HL-60/S4 treated with phorbol 12-myristate 13-acetate at 8.2 ng/mL for 4 days and 3 days (cell line): ENCODE measurements around the gene TTN.

Experiments used
- in situ Hi-C: fragments of 300-500 bp; cut with MboI; formaldehyde crosslinking; loops from 2 replicates; pipeline ENCODE4 v1.15.0; 2022; ENCODE audit warnings: low sequenced_read_pairs

The TTN gene

GRCh38 chr2:178756343-178756742 lies 50.9 kb downstream of the TTN start:
- in situ Hi-C loops, result no loop called here

- in situ Hi-C loops, result no loop called here
Measured at GRCh38 chr2:178747767-178748166, 59.5 kb downstream of the TTN start.

DNA sequence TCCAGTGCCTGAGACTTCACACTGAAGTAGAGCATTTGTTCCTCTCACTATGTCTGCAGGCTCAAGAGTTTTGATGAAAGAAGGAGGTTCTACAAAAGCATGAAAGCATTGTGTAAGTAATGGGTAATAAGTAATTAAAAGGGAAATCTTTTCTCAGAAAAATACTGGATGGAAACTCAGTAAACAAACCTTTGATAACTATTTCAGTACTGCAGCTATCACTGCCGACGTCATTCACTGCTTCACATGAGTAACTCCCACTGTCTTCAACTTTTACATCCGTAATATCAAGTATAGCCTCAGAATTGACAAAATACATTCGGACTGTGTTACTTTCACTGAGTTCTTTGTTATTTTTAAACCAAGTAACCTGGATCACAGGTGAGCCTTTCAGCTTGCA lies 72.7 kb downstream of the TTN start:
- in situ Hi-C loops, result no loop called here

DNA sequence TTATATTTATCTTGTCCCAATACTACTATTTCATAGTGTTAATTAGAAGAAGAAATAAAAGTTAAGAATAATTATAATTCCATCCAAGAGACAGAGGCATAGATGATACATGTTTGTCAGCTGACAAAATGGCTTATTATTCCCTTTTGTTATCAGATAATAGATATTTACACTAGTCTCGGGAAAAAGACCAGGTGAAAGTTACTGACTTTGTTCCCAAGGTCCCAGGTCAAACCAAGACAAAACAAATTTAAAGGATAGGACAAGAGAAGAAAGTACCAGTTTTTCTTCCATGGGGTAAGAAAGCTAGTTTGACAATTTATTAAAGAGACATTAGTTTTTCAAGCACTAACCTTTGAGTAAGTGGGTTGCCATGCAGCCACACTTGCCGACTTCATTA lies 73.2 kb downstream of the TTN start:
- in situ Hi-C loops, result no loop called here

GRCh38 chr2:178732913-178733312 lies 74.3 kb downstream of the TTN start:
- in situ Hi-C loops, result no loop called here

- in situ Hi-C loops, result no loop called here
Measured at GRCh38 chr2:178731300-178731699, 75.9 kb downstream of the TTN start.

- in situ Hi-C loops, result no loop called here
Measured at GRCh38 chr2:178730049-178730448, 77.2 kb downstream of the TTN start.

GRCh38 chr2:178723786-178724346 lies 83.4 kb downstream of the TTN start:
- in situ Hi-C loops, result no loop called here

GRCh38 chr2:178722296-178722695 lies 84.9 kb downstream of the TTN start:
- in situ Hi-C loops, result no loop called here

DNA sequence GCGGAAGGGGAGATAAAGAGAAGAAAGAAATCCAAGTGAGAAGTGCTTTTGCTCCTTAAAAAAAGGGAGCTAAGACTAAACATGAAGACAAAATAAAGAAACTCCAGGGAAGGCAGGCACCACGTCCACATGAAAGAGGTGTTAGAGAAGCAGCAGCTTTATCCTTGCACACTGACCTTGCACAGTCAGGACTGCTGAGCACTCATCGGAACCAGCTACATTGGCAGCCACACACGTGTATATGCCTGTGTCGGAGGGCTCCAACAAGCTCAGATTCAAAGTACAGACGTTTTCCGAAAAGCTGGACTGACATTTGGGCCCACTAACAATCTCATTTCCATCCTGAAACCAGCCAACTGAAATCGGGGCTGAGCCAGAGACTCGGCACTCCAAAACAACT lies 88.2 kb downstream of the TTN start:
- in situ Hi-C loops, result no loop called here

DNA sequence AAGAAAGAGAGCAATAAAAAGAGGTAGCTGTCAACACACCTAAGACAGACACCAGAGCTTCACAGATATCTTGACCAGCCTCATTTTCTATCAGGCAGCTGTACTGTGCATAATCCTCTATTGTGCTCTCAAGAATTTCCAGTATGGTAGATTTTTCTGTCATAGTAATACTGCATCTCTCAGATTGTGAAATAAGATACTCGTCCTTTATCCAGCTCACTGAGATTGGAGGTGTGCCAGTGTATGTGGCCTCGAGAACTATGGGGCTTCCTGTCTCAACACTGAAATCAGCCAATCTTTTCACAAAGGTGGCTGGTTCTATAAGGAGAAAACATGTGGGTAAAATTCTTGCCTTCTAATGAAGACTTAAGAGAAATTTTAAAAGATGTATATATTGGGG lies 88.9 kb downstream of the TTN start:
- in situ Hi-C loops, result no loop called here

- in situ Hi-C loops, result no loop called here
Measured at GRCh38 chr2:178716394-178716793, 90.8 kb downstream of the TTN start.

DNA sequence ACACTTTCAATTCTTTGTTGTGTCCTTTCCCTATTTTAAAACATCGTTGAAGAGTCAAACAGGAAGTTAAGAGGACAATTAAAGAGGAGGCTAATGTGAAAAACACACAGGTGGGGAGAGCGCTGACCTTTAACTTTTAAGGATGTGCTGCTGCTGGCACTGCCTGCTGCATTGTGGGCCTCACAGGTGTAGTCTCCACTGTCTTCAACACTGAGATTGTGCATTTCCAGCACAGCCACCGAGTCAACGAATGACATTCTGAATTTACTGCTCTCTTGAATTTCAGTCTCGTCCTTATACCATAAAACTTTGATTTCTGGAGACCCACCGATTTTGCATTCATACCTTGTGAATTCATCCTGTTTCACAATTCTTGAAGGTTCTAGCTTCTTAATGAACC lies 91.9 kb downstream of the TTN start:
- in situ Hi-C loops, result no loop called here

- in situ Hi-C loops, result no loop called here
Measured at GRCh38 chr2:178707476-178707875, 99.7 kb downstream of the TTN start.

DNA sequence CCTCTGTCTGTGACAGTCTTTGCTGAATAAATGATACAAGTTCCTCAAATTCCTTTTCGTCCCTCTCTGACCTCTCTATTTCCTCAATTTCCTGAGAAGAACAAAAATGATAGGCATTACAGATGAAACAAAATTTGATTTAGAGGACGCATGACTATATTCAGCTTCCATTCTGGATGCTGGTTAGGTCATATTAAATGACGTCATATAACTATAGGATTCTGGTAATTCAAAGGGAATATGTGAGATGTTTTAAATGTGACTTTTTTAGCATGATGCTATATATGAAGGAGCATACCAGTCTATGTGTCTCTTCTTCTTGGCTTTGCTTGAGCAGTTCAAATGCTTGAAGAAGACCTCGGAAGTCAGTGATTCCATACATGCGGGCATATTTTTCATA lies 102.3 kb downstream of the TTN start:
- in situ Hi-C loops, result no loop called here

DNA sequence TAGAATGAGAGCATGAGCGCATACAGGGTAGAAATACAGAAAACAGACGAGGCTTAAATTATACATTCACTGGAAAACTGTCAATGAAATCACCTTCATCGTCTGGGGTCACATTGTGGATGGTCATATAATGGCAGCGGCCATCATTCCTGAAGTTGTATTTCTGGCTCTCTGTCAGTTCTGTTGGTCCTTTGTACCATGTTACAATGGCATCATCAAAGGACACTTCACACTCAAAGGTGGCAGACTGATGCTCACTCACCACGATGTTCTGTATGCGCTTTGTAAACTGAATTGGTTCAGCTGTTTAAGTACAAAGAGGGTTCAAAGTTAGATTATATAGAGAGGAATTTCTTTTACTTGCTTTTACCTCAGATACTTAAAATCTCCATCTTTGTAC lies 104.9 kb downstream of the TTN start:
- in situ Hi-C loops, result no loop called here

DNA sequence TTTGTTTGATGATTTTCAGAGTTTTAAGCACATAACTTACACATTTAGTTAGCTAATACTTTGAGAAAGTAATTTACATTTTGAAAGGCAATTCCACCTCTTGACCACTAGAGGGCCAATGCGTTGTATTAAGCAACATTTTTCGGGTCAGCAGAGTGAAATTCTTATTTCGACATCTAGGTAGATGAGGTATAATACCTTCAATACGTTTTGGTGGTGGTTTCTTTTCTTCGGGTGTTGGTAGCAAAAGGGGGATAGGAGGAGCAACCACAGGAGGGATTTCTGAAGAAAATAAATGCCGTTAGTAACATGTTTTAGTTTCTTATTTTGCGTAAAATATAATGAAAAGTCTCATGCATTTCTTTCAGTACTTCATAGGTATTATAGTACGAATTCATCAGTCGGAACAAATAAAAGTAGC lies 106.3 kb downstream of the TTN start:
- in situ Hi-C loops, result no loop called here

- in situ Hi-C loops, result no loop called here
Measured at GRCh38 chr2:178700136-178700535, 107.1 kb downstream of the TTN start.

DNA sequence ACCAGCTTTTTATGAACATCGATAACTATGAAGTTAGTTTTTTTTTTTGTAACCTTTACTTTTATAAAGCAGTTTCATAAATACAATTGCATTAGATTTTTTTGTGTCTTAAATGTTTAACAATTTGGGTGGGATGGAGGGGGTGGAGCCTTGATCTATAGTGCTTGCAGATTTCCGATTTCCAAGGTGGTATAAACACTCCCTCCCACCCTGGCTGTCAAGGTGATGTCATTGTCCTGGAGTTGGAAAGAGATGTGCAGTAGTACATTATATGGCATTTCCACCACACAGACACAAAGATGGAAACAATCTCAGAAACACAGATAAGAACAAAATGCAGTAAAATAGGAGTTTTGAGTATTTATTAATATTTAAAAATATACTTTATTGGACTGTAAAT lies 114.4 kb downstream of the TTN start:
- in situ Hi-C loops, result no loop called here

- in situ Hi-C loops, result no loop called here
Measured at GRCh38 chr2:178689808-178690207, 117.4 kb downstream of the TTN start.

DNA sequence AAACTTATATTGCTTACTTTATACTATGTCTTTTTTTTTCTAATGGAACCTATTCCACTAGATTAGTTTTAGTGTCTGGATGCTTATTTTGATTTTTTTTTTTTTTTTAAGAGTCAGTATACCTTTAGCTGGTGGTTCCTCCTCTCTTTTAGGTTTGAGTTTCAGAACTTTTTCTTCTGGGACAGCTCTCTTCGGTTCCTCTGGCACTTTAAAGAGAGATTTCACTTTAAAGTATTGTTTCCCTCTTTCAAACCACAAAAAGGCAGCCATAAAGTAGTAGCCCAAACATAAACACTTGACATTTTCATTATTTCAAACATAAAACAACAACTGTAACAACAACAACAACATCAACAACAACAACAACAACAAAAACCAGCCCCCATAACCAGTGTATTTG lies 123.3 kb downstream of the TTN start:
- in situ Hi-C loops, result no loop called here

GRCh38 chr2:178681081-178681480 lies 126.1 kb downstream of the TTN start:
- in situ Hi-C loops, result no loop called here

GRCh38 chr2:178679891-178680290 lies 127.3 kb downstream of the TTN start:
- in situ Hi-C loops, result no loop called here

GRCh38 chr2:178677599-178677998 lies 129.6 kb downstream of the TTN start:
- in situ Hi-C loops, result no loop called here
